Measurements from ENCODE around the gene FHOD3.

Gene FHOD3

GRCh38 chr18:36769611-36770314 lies 472.2 kb downstream of the FHOD3 start:
- no peak for DNase-seq

GRCh38 chr18:36770315-36770946 lies 472.9 kb downstream of the FHOD3 start:
- DNase-seq, result no peak

- no peak for DNase-seq
Observed at GRCh38 chr18:36771245-36771644, 473.7 kb downstream of the FHOD3 start.

GRCh38 chr18:36772241-36772723 lies 474.8 kb downstream of the FHOD3 start:
- no peak for DNase-seq

- DNase-seq, result no peak
Observed at GRCh38 chr18:36775396-36775795, 477.9 kb downstream of the FHOD3 start.

GRCh38 chr18:36776650-36777049 lies 479.1 kb downstream of the FHOD3 start:
- DNase-seq, result no peak

- DNase-seq, result no peak
Observed at GRCh38 chr18:36777566-36777965, 480.1 kb downstream of the FHOD3 start.

- no peak for DNase-seq
Observed at GRCh38 chr18:36780748-36781147, 483.2 kb downstream of the FHOD3 start.

GRCh38 chr18:36782710-36783109 lies 485.2 kb downstream of the FHOD3 start:
- no peak for DNase-seq

- DNase-seq, result no peak
Observed at GRCh38 chr18:36783792-36784191, 486.3 kb downstream of the FHOD3 start.

GRCh38 chr18:36786686-36787085 lies 489.2 kb downstream of the FHOD3 start:
- no peak for DNase-seq

- no peak for DNase-seq
Observed at GRCh38 chr18:36792634-36793283, 495.2 kb downstream of the FHOD3 start.

- DNase-seq, result no peak
Observed at GRCh38 chr18:36798738-36799473, 501.4 kb downstream of the FHOD3 start.

GRCh38 chr18:36805105-36805504 lies 507.6 kb downstream of the FHOD3 start:
- no peak for DNase-seq

- DNase-seq, result no peak
Observed at GRCh38 chr18:36808681-36809080, 511.2 kb downstream of the FHOD3 start.

GRCh38 chr18:36809590-36810381 lies 512.3 kb downstream of the FHOD3 start:
- DNase-seq, result no peak

GRCh38 chr18:36811430-36811829 lies 513.9 kb downstream of the FHOD3 start:
- no peak for DNase-seq

- no peak for DNase-seq
Observed at GRCh38 chr18:36811955-36812354, 514.4 kb downstream of the FHOD3 start.

GRCh38 chr18:36812678-36813077 lies 515.2 kb downstream of the FHOD3 start:
- no peak for DNase-seq

- no peak for DNase-seq
Observed at GRCh38 chr18:36813101-36813775, 515.7 kb downstream of the FHOD3 start.

- no peak for DNase-seq
Observed at GRCh38 chr18:36813824-36814223, 516.3 kb downstream of the FHOD3 start.

GRCh38 chr18:36814994-36815393 lies 517.5 kb downstream of the FHOD3 start:
- no peak for DNase-seq
